ENCODE results near the gene C10orf90.

GRCh38 chr10:126499744-126500143, 170.7 kb downstream of the C10orf90 start:
- no peak for TF ChIP-seq CTCF (IDR thresholded peaks at IDR 0.05)
- TF ChIP-seq POLR2A (IDR thresholded peaks at IDR 0.05) = no peak

Measured in Peyer's patch (tissue), 4 donors.